Breast epithelium (tissue), 3 donors: ENCODE results near the gene SETD7.

Experiments
- CTCF ChIP-seq, 3 donors: fragments of 450-650 bp; IDR thresholded peaks; one replicate each; pipeline ENCODE4 v1.5.1; 2016 to 2017; ENCODE audit warnings: antibody characterized with exemption in 3 of 3, mild to moderate bottlenecking in 3 of 3, moderate library complexity in 3 of 3
- POLR2A ChIP-seq: fragments of 450-650 bp; IDR thresholded peaks from one replicate; pipeline ENCODE4 v1.6.1; 2016; ENCODE audit warnings: antibody characterized with exemption, mild to moderate bottlenecking, moderate library complexity
- POLR2AphosphoS5 ChIP-seq, 3 donors: sonication (generic); formaldehyde crosslinking; IDR thresholded peaks; one replicate each; pipeline ENCODE4 v1.6.1; 2017; ENCODE audit warnings: antibody characterized with exemption in 3 of 3

- TF ChIP-seq CTCF (IDR thresholded peaks at IDR 0.05) (no peak), POLR2A (no peak), POLR2AphosphoS5 (IDR thresholded peaks at IDR 0.05) (no peak)
Observed at GRCh38 chr4:139509727-139510410, 46.1 kb downstream of the SETD7 start.
